ENCODE measurements around the gene RGS3.

DNA sequence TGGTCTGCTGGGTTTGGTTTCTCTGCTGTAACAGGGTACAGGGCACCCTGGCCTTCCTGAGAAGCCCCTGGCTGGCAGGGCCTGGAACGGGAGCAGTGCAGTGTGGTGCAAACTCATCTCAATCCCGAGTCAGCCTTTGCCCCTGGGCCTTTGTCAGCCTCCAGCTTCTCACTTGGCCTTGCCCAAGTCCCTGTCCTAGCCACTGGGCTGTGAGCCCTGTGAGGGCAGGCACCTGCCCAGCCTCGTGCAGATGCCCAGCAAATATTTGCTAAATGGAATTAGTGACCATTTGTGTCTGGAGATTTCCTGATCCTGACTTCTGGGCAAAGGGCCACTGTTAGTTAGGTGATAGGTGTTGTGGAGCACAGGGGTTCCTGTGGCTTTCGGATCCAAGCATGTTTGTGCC is 13.0 kb downstream of the RGS3 start:
- TF ChIP-seq, protein P1, sequence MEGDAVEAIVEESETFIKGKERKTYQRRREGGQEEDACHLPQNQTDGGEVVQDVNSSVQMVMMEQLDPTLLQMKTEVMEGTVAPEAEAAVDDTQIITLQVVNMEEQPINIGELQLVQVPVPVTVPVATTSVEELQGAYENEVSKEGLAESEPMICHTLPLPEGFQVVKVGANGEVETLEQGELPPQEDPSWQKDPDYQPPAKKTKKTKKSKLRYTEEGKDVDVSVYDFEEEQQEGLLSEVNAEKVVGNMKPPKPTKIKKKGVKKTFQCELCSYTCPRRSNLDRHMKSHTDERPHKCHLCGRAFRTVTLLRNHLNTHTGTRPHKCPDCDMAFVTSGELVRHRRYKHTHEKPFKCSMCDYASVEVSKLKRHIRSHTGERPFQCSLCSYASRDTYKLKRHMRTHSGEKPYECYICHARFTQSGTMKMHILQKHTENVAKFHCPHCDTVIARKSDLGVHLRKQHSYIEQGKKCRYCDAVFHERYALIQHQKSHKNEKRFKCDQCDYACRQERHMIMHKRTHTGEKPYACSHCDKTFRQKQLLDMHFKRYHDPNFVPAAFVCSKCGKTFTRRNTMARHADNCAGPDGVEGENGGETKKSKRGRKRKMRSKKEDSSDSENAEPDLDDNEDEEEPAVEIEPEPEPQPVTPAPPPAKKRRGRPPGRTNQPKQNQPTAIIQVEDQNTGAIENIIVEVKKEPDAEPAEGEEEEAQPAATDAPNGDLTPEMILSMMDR (IDR thresholded peaks at IDR 0.05) = no peak
- no peak for TF ChIP-seq POLR2A (IDR thresholded peaks at IDR 0.05)
